ENCODE data around the gene NEDD9.

The NEDD9 gene

GRCh38 chr6:11183761-11184362 lies 48.6 kb downstream of the NEDD9 start:
- no peak for TF ChIP-seq CTCF (conservative IDR thresholded peaks at IDR 0.05)
- TF ChIP-seq ZFX (IDR thresholded peaks at IDR 0.05) = no peak
- no peak overlapping the region for H3K27ac ChIP-seq

GRCh38 chr6:11181478-11182136 lies 50.9 kb downstream of the NEDD9 start:
- no peak overlapping the region for H3K27ac ChIP-seq
- TF ChIP-seq CTCF (conservative IDR thresholded peaks at IDR 0.05) (no peak), ZFX (IDR thresholded peaks at IDR 0.05) (no peak)

GRCh38 chr6:11179419-11180202 lies 52.9 kb downstream of the NEDD9 start:
- H3K27ac ChIP-seq = no peak overlapping the region
- TF ChIP-seq CTCF (conservative IDR thresholded peaks at IDR 0.05) (no peak), ZFX (IDR thresholded peaks at IDR 0.05) (no peak)

GRCh38 chr6:11179088-11179418 lies 53.4 kb downstream of the NEDD9 start:
- no peak for TF ChIP-seq ZFX (IDR thresholded peaks at IDR 0.05)
- no peak for TF ChIP-seq CTCF (conservative IDR thresholded peaks at IDR 0.05)
- no peak overlapping the region for H3K27ac ChIP-seq

- H3K27ac ChIP-seq = no peak overlapping the region
- TF ChIP-seq ZFX (IDR thresholded peaks at IDR 0.05) (no peak), CTCF (conservative IDR thresholded peaks at IDR 0.05) (no peak)
Observed at GRCh38 chr6:11177271-11177670, 55.2 kb downstream of the NEDD9 start.

GRCh38 chr6:11174242-11174611 lies 58.2 kb downstream of the NEDD9 start:
- no peak for TF ChIP-seq ZFX (IDR thresholded peaks at IDR 0.05)
- no peak for TF ChIP-seq CTCF (conservative IDR thresholded peaks at IDR 0.05)
- H3K27ac ChIP-seq = no peak overlapping the region
